ELR (cell line): ENCODE results near the gene PSMG3.
A peak's percentile ranks its signal among the peaks of the same experiment; 100 is the strongest.

Experiments
- DNase-seq: peaks from one replicate; pipeline ENCODE4 v3.0.0-alpha.2; 2015; ENCODE audit warnings: low read depth

The PSMG3 gene

DNA sequence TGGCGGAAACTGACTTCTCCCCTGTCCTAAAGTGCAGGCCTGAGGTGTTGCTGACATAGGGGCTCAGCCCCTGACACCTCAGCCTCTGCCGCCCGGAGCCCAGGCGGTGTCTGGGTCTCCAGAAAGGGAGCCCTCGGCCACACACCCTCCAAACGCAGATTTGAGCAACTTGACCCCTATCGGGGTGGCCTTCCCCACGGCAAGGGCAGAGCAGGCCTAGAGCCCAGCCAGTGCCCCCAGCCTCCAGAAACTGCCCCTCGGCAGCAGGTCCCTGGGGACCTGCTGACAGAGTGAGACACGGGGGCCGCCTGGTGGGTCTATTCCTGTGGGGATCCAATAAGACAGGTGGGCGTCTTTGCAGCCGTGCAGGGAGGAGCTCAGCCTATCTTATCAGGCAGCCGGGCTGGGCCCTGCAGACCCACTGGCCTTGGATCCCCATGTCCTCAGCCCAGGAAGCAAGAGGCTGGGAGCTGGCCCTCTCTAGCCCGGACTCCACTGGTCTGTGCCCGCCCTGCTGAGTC lies 24.9 kb downstream of the PSMG3 start:
- DNase-seq = no peak

DNA sequence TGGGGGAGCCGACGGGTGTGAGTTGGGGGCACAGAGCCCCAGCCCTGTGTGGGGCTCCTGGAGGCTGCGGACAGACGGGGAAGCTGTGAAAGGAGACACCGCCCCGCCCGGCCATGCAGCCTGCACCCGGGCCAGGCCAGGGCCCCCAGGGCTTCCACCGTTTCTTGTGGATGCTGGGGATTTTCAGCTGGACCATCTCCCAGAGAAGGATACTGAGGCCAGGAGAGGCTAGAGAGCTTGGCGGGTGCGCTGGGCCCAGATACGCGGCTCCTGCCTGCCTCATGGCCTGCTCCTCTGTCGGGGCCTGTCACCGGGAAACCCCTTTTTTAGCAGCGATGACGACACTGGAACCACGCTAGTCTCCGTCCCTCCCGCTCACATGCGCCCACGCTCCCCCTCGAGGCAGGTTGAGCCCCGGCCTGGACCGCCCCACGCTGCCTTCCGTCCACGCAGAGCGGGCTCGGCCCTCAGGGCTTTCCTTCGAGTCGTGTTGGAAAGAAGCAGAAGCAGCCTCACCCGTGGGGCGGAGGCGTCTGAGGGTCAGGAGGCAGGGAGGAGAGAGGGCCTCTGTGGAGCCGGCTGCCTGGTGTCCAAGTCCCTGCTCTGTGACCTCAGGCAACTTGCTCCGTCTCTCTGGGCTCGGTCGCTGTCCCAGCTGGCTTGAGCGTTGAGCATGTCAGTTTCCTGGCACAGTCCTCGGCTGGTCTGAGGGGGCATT lies 25.5 kb downstream of the PSMG3 start:
- no peak for DNase-seq

DNA sequence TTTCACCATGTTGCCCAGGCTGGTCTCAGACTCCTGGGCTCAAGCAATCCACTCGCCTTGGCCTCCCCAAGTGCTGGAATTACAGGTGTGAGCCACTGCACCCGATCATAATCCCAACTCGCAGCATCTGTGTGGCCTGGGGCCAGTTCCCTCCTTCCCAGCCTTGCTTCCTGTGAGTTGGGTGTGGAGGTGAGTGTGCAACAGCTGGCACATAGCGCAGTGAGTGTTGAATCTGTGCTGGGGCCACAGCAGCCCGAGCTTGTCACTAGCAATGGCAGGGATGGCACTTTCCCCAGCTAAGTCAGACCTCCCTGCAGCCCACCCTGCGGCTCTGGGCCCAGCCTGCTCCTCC lies 26.0 kb downstream of the PSMG3 start:
- DNase-seq = no peak

DNA sequence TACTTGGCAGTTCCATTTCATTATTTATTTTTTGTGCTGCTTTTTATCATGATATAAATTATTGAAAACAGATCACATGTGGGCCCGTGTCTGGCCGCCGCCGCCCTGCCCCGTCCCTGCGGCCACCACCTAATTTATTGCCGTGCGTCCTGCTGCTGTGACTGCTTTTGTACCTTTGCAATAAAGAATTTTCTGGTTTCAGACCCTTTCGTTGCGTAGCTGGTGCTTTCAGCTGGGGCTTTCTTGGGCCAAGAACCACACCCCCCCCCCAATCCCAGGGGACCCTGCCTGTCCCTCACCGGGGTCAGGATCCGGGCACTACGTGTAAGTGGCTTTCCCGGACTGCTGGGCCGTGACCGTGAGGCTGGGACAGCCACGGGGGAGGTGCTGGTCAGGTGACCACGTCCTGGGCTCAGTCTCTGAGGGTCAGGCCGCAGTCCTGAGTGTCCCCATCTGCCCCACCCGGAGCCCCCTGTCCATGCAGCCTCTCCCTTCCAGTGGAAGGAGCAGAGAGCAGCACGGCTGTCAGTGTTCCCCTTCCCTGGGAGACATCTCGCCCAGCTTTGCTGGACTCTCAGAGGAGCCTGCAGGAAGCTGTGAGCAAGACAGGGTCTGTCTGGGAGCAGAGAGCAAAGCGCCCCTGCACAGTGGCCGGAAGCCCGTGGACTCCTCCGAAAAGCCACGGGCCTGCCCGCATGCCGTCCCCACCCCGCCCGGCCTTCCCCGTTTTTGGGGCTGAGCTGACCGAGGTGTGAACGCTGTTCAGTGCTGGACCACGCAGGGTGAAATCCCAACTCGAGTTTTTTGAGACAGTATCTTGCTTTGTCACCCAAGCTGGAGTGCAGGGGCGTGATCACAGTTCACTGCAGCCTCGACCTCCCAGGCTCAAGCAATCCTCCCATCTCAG lies 26.7 kb downstream of the PSMG3 start:
- no peak for DNase-seq

DNA sequence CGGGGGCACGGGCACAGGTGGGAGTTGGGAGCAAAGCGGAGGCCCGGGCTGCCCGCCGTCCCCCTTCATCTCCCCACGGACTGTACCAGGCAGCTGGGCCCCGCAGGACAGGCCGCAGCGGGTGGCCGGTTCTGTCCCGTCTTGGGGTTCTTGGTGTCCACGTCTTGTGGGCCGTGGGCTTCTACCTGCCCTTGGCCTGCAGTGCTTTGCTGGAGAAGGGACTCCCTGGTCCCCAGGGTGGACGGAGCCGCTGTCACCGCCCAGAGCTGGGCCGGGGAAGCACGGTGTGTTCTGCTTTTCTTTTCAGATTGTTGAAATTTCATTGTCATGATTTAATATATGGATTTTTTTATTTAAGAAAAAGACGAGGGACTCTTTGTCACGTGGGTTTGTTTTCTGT lies 27.5 kb downstream of the PSMG3 start:
- DNase-seq = no peak

DNA sequence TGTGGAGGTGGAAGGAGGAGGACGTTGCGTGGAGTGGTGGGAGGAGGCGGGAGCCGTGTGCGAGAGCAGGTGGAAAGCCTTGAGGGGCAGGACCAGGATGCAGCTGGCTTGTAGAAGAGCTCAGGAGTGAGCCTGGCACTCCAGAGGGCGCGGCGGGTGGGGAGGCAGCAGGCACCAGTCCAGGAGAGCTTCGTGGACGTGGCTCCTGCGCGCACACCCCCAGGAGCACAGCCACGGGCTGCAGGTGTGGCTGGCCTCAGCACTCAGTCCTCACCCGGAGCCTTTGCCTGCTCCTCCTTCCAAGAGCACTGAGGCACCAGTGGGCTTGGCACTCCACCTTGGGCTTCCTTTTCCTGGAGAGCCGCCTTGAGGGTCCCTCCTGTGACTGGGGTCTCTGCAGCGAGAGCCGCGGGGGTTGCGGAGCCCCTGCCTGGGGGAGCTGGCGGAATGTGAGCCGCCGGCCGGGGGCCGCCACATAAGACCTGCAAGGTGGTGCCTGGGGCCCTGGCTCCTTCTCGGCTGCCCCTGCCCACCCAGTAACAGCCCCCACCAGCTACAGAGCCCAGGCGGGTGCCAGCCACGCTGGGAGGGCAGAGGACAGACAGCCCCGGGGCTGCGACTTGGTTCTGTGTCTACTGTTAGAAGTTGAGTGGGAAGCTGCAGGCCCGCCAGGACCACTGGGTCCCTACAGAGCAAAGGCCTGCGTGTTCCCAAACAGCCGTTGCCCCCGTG lies 28.2 kb downstream of the PSMG3 start:
- DNase-seq = no peak

DNA sequence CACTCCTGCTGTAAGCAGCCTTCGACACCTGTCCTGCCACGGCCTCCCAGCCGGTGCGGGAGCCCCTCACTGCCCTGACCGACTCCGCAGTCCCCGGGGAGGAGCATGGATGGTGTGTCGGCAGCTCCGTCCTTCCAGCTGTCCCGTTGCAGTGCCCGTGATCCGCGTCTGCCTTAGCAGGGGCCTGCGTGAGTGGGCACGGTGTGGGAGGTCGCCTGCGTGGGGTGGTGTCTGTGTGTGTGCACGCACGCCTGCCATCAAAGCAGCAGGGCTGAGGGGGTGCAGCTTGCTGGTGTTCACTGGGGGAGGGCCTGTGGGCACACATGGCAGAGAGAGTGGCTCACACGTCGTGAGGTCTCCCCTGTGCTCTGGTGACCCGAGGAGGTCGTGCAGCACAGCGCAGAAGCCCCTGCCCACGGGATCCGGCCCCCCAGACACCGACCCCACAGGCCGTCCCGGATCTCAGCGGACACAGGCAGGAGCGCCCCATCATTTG lies 29.0 kb downstream of the PSMG3 start:
- no peak for DNase-seq

DNA sequence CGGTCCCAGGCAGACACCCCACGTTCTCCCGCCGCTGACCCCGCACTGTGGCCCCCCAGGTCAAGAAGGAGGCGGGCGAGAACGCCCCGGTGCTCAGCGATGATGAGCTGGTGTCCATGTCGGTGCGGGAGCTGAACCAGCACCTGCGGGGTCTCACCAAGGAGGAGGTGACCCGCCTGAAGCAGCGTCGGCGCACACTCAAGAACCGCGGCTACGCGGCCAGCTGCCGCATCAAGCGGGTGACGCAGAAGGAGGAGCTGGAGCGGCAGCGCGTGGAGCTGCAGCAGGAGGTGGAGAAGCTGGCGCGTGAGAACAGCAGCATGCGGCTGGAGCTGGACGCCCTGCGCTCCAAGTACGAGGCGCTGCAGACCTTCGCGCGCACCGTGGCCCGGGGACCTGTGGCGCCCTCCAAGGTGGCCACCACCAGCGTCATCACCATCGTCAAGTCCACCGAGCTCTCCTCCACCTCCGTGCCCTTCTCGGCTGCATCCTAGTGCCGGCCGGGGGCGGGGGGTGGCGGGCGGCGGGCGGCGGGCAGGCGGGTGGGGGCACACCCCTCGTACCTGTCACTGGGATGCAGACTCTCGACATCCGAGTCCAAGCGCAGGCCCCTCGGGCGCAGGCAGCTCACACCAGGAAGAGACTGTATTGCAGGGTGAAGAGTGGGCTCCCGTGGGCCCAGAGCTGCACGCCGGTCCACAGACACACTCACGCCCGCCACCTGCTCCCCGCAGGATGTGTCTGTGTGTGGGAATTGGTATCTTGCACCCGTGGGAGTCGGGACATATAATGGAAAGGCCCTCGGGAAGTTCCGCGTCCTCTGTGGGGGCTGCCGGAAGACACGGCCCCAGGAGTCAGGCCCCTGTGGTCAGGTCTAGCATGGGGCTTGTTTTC lies 29.7 kb downstream of the PSMG3 start:
- DNase-seq = no peak

DNA sequence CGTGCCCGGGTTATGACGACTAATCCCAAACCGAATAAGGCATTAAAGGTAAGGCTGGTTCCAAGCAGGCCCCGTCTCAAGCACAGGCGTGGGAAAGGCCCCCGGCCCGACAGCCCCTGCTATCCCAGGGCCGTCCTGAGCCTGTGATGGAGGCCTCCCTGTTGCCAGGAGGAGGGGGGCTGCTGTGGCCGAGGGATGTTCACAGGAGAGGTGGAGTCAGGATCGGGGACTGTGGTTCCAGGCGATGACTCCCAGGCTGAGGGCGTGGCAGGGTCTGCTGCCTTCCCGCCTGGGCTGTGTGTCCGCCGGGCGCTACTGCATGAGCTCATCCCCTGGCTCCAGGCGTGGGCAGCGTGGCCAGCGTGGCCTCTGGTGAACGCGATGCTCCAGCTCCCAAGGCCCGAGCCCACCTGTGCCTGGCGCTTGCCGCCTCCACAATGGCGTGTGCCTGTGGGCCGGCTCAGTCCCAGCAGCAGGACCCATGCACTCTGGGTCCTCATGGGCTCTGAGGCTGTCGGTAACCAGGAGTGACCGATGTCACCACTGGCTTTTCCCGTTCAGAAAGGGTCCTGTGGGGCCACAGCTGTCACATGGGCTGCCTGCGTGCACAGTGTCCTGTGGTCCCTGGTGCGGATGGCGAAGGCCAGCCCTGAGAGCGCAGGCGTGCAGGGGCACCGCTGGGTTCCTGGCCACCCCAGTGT lies 30.5 kb downstream of the PSMG3 start:
- no peak for DNase-seq

DNA sequence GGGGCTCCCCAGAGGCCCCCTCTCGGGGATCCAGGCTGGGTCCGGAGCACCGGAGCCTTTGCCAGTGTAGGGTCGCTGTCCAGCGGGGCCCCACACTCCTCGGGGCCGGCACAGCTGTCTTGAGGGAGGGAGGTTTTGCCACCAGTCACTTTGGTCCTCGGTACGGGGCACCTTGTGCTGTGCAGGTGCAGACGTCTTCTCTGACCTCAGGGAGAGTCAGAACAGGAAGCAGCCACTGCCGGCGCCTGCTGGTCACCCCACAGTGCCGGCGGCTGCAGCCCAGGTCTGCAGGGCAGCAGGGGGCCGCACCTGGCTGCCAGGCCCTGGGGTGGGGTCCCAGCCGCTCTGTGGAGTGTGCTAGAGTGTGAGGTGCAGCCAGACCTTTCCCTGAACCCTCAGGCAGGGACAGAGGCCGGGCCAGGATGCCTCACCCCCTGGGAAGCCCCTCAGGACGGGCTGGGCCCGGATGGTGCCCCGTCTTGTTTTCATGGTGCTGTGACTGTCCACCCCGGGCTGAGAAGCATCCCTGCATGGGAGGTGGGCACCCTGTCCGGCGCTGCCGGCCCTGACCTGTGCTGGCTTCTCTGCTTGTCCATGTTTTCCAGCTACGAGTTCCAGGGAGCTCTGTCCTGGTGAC lies 31.2 kb downstream of the PSMG3 start:
- no peak for DNase-seq

DNA sequence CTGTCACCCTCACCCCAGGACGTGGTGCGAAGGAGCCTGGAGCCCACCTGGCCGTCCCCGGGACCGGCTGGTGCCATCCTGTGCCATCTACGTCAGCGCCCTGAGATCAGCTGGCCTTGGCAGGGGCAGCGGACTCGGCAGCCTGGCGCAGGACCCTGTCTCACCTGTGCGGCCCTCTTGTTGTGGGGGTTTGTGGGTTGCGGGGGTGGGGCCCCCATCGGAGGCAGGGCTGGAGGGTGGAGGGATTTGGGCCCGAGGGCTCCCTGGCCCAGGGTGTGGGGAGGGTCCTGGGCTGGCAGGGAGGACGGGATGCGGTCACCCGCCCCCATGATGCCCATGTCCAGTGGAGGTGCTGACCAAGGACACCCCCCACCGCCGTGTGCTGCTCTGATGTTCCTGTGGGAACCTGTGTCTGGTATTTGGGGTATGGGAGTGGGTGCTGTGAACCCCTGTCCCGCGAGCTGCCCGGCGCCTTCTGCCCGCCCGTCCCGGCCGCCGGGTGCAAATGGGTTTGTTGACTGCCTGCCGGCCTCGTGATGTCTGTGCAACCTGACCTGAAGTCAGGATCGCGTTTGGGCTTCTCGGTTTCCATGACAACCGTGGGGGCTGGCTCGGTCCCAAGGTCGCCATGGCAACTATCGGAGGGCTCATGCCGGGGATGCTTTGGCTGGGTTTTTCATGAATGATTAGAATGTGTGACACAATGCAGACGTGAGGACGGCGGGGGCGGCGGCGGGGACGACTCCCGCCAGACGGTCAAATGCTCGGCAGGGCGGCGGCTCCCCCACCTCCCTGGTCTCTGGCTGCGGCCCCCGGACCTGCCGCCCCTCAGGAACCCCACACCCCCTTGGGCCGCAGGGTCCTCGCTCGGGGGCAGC lies 32.1 kb downstream of the PSMG3 start:
- peak; percentile 97 for DNase-seq

DNA sequence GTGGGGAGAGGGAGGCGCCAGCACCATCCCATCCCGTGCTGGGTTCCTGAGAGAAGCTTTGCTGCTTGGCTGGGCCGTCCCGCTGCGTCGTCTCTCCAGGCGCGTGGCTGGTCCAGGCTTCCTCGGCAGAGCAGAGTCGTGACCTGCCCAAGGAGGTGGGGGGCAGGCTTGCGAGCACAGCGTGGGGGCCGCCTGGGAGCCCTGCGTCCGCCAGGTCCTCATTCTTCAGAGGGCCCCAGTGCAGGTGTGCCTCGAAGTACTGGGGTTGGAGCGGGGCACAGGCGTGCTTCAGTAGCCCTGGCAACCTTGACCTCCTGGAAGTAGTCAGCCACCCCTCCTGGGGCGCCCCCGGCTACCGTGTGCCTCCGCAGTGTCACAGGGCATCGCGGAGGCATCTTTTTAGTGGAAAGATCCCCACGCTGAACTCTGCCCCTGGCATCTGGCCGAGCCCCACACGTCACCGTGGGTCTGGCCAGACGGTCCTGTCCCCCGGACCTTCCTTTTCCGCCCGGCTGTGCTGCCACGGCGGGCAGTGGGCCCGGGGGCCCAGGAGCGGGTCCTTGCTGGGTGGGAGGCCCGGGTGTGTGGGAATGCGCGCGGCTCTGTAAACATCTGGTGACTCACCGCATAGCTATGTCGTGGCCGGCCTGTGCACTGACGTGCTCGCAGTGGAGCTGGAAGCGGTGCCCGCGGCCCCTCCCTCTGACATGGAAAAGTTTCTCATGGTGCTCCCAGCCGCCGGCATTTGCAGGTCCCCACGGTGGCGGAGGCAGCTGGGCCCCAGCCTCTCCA lies 32.9 kb downstream of the PSMG3 start:
- peak; percentile 100 for DNase-seq

DNA sequence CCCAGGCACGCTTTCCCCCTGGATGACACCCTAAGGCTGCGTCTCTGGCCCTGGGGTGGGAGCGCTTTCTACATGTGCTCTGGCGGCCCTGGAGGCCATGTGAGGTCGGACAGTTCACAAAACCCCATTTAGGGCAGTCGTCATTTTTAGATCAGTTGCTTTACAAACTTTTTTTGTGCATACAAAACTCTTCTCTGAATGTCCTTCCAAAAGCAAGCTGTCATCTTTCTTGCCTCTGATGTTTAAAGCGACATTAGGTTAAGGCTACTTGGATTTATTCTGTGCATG lies 33.4 kb downstream of the PSMG3 start:
- no peak for DNase-seq

DNA sequence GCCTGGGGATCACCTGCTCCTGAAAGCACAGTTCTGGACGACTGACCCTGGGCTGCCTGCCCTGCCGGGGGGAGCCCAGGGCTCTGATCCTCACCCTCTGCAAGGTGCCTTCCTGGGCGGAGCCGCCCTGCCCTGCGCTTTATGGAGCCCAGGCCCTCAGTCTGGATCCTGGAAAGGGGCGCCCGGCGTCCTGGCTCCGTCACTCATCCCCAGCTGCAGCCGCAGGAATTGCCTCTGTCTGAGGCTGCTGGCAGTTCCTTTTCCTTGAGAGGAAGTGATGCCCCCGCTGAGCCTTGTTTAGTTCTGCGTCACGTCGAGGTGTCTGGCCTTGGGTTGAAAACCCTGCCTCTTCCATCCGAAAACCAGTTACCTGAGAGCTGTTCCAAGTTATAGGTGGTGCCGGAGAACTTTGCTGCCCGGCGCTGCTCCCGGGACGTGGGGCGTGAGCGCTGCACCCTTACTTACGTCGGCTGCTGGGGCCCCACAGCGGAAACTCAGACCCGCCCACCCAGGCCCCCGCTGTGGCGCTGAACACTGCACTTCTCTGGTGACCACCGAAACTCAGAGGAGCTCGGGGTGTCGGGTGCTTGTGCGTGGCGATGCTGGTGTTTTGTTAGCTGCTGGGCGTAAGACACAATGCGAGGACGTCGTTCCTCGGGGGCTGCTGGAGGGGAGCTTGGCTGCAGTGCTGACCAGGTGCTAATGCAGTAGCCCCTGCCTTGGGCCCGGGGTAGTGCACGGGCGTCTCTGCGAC lies 34.0 kb downstream of the PSMG3 start:
- DNase-seq = no peak

DNA sequence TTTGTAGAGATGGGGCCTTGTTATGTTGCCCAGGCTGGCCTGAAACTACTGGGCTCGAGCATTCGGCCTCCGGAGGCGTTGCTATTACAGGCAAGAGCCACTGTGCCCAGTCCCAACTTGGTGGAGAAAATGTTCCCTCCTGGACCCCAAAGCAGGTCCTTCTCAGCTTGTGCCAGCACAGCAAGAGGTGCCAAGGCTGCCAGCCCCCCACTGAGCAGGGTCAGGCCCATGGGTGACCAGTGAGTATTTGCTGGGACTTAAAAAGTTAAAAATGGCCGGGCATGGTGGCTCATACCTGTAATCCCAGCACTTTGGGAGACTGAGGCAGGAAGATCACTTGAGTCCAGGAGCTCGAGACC lies 34.8 kb downstream of the PSMG3 start:
- DNase-seq = no peak

DNA sequence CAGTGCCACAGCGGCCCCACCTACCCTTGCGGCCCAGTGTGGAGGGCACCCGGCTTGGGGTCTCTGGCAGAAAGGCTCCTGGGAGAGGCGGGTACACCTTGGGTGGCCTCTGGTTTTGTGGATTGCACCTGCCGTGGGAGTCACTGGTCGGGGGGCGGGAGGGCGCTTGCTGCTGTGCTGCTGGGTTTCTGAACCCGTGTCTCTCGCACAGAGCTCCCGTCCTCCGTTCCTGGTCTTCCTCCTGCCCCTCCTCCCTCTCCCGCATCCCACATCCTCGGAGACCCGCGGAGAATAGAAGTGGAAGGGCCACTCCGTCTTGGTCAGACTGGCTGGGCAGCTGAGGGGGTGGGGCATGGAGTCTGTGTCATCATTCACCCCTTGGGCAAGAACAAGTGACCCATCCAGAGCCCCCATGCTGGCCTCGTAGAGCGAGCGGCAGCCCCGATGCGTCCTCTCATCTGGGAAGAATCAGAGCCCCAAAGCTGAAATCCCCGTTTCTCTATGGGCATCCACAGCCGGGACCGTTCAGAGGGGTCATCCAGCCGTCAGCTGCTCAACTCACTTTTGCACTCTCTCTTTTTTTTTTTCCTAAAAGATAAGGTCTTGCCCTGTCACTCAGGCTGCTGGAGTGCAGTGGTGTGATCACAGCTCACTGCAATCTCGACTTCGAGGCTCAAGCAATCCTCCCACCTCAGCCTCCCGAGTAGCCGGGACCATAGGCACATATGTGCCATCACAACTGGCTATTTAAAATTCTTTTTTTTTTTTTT lies 35.3 kb downstream of the PSMG3 start:
- DNase-seq = no peak
